Testis (tissue), 3 donors: ENCODE results near the gene PLEKHN1. TPM values are rescaled to one million over a fixed set of nuclear protein-coding genes. Genes with fewer than 3 reads are reported as not detected.
A peak's percentile ranks its signal among the peaks of the same experiment; 100 is the strongest.

Experiments
- DNase-seq: peaks from one replicate; pipeline ENCODE4 v3.0.0-alpha.2; 2019
- H3K27ac ChIP-seq, 2 donors: fragments of 200-600 bp; sonication (generic); one replicate each; pipeline ENCODE4 v1.5.1; 2019
- H3K27me3 ChIP-seq: fragments of 200-600 bp; sonication (generic); one replicate; pipeline ENCODE4 v1.5.1; 2019
- H3K36me3 ChIP-seq: fragments of 200-600 bp; sonication (generic); one replicate; pipeline ENCODE4 v1.5.1; 2017; ENCODE audit warnings: low read depth; ENCODE audit errors: missing control alignments
- H3K4me1 ChIP-seq: fragments of 200-600 bp; sonication (generic); one replicate; pipeline ENCODE4 v1.5.1; 2019
- H3K4me3 ChIP-seq, 2 donors: fragments of 200-600 bp; sonication (generic); one replicate each; pipeline ENCODE4 v1.5.1; 2017 to 2019
- H3K9me3 ChIP-seq: fragments of 200-600 bp; sonication (generic); one replicate; pipeline ENCODE4 v1.5.1; 2017
- POLR2A ChIP-seq: fragments of 450-650 bp; IDR thresholded peaks from one replicate; pipeline ENCODE4 v1.6.1; 2017; ENCODE audit warnings: antibody characterized with exemption, mild to moderate bottlenecking, moderate library complexity
- WGBS, 2 donors: methylation state at CpG; one replicate each; pipeline ENCODE4 v1.1.5; 2018; 5-methylcytosine and 5-hydroxymethylcytosine counted together
- intact Hi-C: fragments of 100-400 bp; cut with DNase I; formaldehyde crosslinking; loops from one replicate; pipeline ENCODE4 v1.15.1; 2023; ENCODE audit warnings: low total_unique reads
- polyA plus RNA-seq: library from polyadenylated mRNA; stranded (reverse); fragments of 350-450 nt; fragmentation: Illumina TruSeq; extraction: RNeasy Lipid Tissue Mini Kit (QIAGEN cat#74804); gene quantifications from one replicate; pipeline ENCODE4 v1.2.3, GENCODE V29; 2014; ENCODE audit warnings: low read depth, low replicate concordance; ENCODE audit not compliant: insufficient read depth
- total RNA-seq, 2 donors: library from RNA; depleted of rRNA; stranded (reverse); fragments of >200 nt; gene quantifications; one replicate each; pipeline ENCODE4 v1.2.3, GENCODE V29; 2016
- TF ChIP-seq, protein P1 (sequence below), 3 experiments: fragments of 450-650 bp in 2 of 3; fragments of 200-600 bp in 1 of 3; sonication (generic) in 1 of 3; IDR thresholded peaks; one replicate each; pipeline ENCODE4 v1.5.1; 2016 to 2019; ENCODE audit warnings: antibody characterized with exemption in 3 of 3, mild to moderate bottlenecking in 2 of 3, moderate library complexity in 1 of 3

The PLEKHN1 gene
- total and polyA plus RNA-seq, 3 donors from 2014 or later = 0.21 to 0.56 (median 0.47) TPM

- Histone ChIP-seq H3K27me3 (no peaks in the 10 kb centered on the region), H3K27ac (peak overlapping the region in 1 of 2 donors; percentile 39), H3K4me3 (peak overlapping the region in 1 of 2 donors; percentile 0), H3K4me1 (peaks cover 31% of the 10 kb centered on the region), H3K9me3 (no peaks in the 10 kb centered on the region), H3K36me3 (no peaks in the 10 kb centered on the region)
- TF ChIP-seq, protein P1, sequence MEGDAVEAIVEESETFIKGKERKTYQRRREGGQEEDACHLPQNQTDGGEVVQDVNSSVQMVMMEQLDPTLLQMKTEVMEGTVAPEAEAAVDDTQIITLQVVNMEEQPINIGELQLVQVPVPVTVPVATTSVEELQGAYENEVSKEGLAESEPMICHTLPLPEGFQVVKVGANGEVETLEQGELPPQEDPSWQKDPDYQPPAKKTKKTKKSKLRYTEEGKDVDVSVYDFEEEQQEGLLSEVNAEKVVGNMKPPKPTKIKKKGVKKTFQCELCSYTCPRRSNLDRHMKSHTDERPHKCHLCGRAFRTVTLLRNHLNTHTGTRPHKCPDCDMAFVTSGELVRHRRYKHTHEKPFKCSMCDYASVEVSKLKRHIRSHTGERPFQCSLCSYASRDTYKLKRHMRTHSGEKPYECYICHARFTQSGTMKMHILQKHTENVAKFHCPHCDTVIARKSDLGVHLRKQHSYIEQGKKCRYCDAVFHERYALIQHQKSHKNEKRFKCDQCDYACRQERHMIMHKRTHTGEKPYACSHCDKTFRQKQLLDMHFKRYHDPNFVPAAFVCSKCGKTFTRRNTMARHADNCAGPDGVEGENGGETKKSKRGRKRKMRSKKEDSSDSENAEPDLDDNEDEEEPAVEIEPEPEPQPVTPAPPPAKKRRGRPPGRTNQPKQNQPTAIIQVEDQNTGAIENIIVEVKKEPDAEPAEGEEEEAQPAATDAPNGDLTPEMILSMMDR (IDR thresholded peaks at IDR 0.05) = no peak
- no peak for TF ChIP-seq POLR2A
- DNase-seq = peak; percentile 79
- intact Hi-C loops = no loop called here
- WGBS, 2 donors = 0% methylated on average over 28 to 79 of the region's 86 CpGs
Observed at GRCh38 chr1:940107-941014, 25.9 kb upstream of the PLEKHN1 start.

DNA sequence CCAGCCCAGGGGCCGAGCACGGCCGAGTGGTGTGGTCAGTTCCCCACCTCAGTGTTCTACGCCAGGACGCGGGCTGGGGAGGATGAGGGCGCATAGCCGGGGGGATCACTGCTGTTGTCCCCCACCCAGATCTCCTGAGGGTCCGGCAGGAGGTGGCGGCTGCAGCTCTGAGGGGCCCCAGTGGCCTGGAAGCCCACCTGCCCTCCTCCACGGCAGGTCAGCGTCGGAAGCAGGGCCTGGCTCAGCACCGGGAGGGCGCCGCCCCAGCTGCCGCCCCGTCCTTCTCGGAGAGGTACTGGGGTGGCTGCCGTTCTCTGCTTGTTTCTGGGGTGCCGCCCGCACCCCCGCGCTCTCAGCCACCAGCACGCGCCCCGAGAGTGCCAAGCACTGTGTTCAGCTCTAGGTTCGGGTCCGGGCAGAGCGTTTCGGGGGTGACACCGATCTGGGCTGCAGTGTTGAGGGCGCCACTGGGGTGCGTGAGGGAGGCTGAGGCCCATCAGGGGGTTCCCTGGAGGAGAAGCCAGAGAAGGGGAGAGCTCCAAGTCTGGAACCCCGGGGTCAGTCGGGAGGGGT lies 25.2 kb upstream of the PLEKHN1 start:
- H3K27me3 ChIP-seq = no peaks in the 10 kb centered on the region
- TF ChIP-seq POLR2A = no peak
- TF ChIP-seq, protein P1 (IDR thresholded peaks at IDR 0.05) = no peak
- peak overlapping the region; percentile 0 to 36 for H3K4me3 ChIP-seq
- no peak for DNase-seq
- WGBS, 2 donors = 0 to 7% methylated on average over 2 to 34 of the region's 36 CpGs
- peak overlapping the region in 1 of 2 donors; percentile 39 for H3K27ac ChIP-seq
- intact Hi-C loops = no loop called here
- H3K9me3 ChIP-seq = no peaks in the 10 kb centered on the region
- H3K4me1 ChIP-seq = peaks cover 24% of the 10 kb centered on the region
- H3K36me3 ChIP-seq = no peaks in the 10 kb centered on the region

DNA sequence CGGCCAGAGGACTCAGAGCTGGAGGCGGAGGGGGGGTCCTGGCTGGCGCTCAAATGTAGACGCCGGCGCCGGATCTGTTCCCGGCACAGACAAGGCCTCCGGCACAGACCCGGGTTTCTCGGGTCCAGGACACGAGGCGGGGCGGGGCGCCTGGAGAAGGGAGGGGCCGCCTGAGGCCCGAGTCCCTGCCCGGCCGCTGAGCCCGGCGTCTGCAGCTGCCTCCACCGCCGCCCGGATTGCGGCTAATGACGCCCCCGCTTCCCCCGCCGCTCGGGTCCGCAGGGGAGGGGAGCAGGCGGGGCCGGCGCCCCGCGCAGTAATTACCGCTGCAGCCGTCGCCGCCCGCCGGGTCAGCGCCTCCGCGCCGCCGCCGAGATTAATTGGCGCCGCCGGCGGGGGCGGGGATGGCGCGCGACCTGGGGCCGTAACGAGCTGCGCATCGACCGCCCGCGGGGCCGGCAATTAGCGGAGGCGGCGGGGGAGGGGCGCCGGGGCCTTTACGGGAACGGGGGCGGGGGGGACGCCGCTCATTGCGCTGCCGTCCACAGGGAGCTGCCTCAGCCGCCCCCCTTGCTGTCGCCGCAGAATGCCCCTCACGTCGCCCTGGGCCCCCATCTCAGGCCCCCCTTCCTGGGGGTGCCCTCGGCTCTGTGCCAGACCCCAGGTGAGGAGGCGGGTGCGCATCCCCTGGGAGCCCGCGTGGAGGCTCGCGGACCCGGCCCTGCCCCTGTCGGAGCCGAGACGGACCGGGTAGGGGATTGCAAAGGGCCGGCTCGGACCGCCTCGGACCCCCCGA lies 24.5 kb upstream of the PLEKHN1 start:
- peaks cover 24% of the 10 kb centered on the region for H3K4me1 ChIP-seq
- no peaks in the 10 kb centered on the region for H3K9me3 ChIP-seq
- H3K36me3 ChIP-seq = no peaks in the 10 kb centered on the region
- DNase-seq = peak; percentile 77
- H3K27ac ChIP-seq = peak overlapping the region; percentile 24 to 76
- no peak for TF ChIP-seq POLR2A
- TF ChIP-seq, protein P1 (IDR thresholded peaks at IDR 0.05) = no peak
- WGBS, 2 donors = 0% methylated on average over 54 of the region's 98 CpGs; no CpG with 5 or more reads in 1 of the 2 donors
- no peaks in the 10 kb centered on the region for H3K27me3 ChIP-seq
- intact Hi-C loops = no loop called here
- peak overlapping the region; percentile 0 to 36 for H3K4me3 ChIP-seq

GRCh38 chr1:942411-942821 lies 23.9 kb upstream of the PLEKHN1 start:
- H3K36me3 ChIP-seq = no peaks in the 10 kb centered on the region
- DNase-seq = no peak
- peak overlapping the region; percentile 63 to 76 for H3K27ac ChIP-seq
- peaks cover 24% of the 10 kb centered on the region for H3K4me1 ChIP-seq
- intact Hi-C loops = no loop called here
- H3K9me3 ChIP-seq = no peaks in the 10 kb centered on the region
- peak overlapping the region; percentile 0 to 36 for H3K4me3 ChIP-seq
- no peaks in the 10 kb centered on the region for H3K27me3 ChIP-seq
- TF ChIP-seq POLR2A = no peak
- TF ChIP-seq, protein P1 (IDR thresholded peaks at IDR 0.05) = no peak
- WGBS, 2 donors = 0% methylated on average over 5 to 20 of the region's 48 CpGs
